Measurements from ENCODE around the gene CLIC1.

DNA sequence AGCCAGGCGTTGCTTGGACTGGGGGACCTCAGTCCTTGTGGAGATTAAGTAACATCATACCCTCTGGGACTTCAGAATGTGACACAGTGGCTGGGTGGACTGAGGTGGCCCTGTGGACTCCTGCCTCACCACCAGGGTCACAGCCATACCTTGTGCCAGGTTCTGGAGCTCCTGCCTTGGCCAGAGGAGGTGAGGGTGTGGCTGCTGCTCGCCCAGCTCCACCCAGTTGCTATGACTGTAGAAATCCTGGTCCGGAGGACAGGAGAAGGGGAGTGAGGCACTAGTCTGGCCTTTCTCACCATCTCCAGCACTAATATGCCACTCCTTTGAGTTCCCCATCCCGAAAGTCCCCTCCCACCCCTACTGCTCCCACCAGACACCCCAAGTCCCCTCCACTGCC is 38.9 kb upstream of the CLIC1 start:
- TF ChIP-seq, protein P1, sequence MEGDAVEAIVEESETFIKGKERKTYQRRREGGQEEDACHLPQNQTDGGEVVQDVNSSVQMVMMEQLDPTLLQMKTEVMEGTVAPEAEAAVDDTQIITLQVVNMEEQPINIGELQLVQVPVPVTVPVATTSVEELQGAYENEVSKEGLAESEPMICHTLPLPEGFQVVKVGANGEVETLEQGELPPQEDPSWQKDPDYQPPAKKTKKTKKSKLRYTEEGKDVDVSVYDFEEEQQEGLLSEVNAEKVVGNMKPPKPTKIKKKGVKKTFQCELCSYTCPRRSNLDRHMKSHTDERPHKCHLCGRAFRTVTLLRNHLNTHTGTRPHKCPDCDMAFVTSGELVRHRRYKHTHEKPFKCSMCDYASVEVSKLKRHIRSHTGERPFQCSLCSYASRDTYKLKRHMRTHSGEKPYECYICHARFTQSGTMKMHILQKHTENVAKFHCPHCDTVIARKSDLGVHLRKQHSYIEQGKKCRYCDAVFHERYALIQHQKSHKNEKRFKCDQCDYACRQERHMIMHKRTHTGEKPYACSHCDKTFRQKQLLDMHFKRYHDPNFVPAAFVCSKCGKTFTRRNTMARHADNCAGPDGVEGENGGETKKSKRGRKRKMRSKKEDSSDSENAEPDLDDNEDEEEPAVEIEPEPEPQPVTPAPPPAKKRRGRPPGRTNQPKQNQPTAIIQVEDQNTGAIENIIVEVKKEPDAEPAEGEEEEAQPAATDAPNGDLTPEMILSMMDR (conservative IDR thresholded peaks at IDR 0.05; ENCODE audit: low read length), result no peak
- TF ChIP-seq EZH2phosphoT487 (IDR thresholded peaks at IDR 0.05; ENCODE audit: borderline replicate concordance, low read depth, low read length), result no peak

Data from OCI-LY7 (cell line).